Measurements from ENCODE around the gene MYO1D. TPM values are rescaled to one million over a fixed set of nuclear protein-coding genes. Genes with fewer than 3 reads are reported as not detected.

Gene MYO1D
- total RNA-seq, 4 donors from 2014 or later, result 46.3 to 139 (median 80.0) TPM

DNA sequence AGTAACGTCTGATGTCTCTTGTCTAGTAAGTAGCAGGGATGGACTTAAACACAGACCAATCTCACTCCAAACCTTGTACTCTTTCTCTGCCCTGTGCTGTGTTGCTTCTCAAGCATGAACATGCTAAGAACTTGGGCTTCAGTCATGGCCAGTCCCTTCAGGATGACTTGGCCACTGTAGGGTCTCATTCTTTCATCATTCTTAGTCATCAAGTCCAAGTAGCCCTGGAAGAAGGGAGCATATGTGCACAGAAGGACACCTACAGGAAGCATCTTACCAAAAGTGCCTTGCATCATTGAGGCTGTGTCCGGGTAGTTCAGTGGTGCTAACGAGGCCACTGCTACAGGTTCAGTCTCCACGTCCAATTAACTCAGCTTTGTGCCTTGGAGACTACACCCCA lies 309.4 kb downstream of the MYO1D start:
- TF ChIP-seq CTCF (IDR thresholded peaks at IDR 0.05; ENCODE audit: low read depth), result no peak

- TF ChIP-seq CTCF (IDR thresholded peaks at IDR 0.05; ENCODE audit: low read depth), result no peak
Observed at GRCh38 chr17:32567086-32567485, 309.8 kb downstream of the MYO1D start.

DNA sequence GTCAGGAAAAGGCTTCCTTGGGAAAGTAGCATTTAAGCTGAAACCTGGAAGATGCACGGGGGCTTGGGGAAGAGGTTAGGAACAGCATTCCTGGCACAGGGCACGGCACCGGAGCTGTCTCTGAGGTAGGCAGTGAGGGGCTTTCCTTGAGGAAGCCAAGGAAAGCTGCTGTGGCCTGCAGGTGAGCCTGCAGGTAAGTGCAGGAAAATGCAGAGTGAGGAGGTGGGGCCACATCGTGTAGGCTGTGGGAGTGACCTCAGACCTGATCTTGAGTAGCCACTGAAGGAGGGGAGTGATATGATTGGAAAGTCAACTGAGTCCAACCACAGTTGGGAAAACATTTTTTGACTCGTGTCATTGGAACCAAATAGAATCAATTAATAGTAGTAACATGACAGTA lies 310.6 kb downstream of the MYO1D start:
- no peak for TF ChIP-seq CTCF (IDR thresholded peaks at IDR 0.05; ENCODE audit: low read depth)

GRCh38 chr17:32565401-32565800 lies 311.5 kb downstream of the MYO1D start:
- TF ChIP-seq CTCF (IDR thresholded peaks at IDR 0.05; ENCODE audit: low read depth), result no peak

GRCh38 chr17:32564325-32564724 lies 312.6 kb downstream of the MYO1D start:
- no peak for TF ChIP-seq CTCF (IDR thresholded peaks at IDR 0.05; ENCODE audit: low read depth)

DNA sequence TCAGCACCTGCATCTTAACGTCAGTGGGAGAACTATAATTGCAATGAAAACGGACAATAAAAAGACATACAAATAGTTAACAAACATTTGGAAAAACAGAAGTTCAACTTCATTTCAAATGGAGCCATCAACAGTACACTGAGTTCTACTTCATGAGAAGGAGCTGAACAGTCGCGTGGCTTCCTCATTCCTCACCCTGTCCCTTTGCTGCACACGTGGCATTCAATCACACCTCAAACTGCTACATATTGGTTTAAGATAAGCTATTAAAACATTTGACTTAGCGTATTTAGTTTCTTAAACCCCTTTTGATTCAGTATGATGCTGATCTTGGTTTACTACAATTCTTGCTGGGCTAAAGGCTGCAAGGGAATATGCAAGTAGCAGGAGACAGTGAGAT lies 313.3 kb downstream of the MYO1D start:
- no peak for TF ChIP-seq CTCF (IDR thresholded peaks at IDR 0.05; ENCODE audit: low read depth)

DNA sequence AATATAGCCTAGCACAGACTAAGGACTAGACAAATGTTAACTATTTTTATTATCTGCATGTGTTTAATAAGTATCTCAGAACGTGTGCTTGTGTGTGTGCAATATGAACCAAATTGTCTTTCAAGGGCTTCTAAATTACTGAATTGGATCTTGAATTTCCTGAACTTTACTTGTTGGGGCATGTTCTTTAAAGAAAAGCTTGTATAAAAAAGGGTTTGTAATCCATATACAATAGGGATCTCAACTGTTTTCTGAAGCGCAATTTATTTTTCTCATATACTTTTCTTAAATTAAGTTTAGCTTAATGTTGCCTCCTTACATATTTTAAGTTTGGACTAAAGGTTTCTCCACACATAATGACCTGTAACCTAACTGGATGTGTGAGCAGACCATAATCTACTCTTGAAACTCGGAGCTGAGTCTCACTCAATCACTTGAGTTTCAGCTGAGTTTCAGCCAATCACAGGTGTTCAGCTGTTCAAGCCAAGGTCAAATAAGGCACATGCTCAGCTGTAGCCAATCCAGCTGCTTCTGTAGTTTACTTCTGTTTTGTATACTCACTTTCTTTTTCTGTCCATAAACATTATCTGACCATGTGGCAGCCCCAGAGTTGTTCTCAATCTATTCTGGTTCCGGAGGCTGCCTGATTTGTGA lies 317.8 kb downstream of the MYO1D start:
- TF ChIP-seq CTCF (IDR thresholded peaks at IDR 0.05; ENCODE audit: low read depth), result no peak
